Natural killer cell (primary cell): ENCODE measurements around the gene GPR37L1. TPM values are rescaled to one million over a fixed set of nuclear protein-coding genes. Genes with fewer than 3 reads are reported as not detected.

Experiments used
- ATAC-seq, 3 donors: fragments of 150-1000 bp in 2 of 3; fragments of 200-7000 bp in 1 of 3; cut with Tn5 transposase; 1 replicate in 1 of 3; 2 replicates in 2 of 3; pipeline ENCODE4 v1.10.0; 2021; ENCODE audit warnings: mild to moderate bottlenecking in 2 of 3, moderate library complexity in 2 of 3
- DNase-seq, 2 donors: peaks; one replicate each; pipeline versions ENCODE4 v3.0.0 to v3.0.0-alpha.2; 2013 to 2021; ENCODE audit warnings: mixed read lengths in 1 of 2
- H3K27ac ChIP-seq: one replicate; pipeline ENCODE4 v1.5.1; 2013; ENCODE audit warnings: mild to moderate bottlenecking, low read length
- H3K27me3 ChIP-seq: one replicate; pipeline ENCODE4 v1.6.1; 2013; ENCODE audit warnings: low read length; ENCODE audit not compliant: control insufficient read depth, insufficient read depth
- H3K36me3 ChIP-seq: one replicate; pipeline ENCODE4 v1.6.1; 2013; ENCODE audit warnings: low read length; ENCODE audit not compliant: control insufficient read depth, insufficient read depth
- H3K4me1 ChIP-seq: one replicate; pipeline ENCODE4 v1.6.1; 2013; ENCODE audit warnings: low read length; ENCODE audit not compliant: control insufficient read depth, insufficient read depth
- H3K4me3 ChIP-seq: one replicate; pipeline ENCODE4 v1.5.1; 2013; ENCODE audit warnings: low read length
- H3K9me3 ChIP-seq: one replicate; pipeline ENCODE4 v1.6.1; 2013; ENCODE audit warnings: low read length; ENCODE audit not compliant: control insufficient read depth, insufficient read depth
- H3K27ac Mint-ChIP-seq, 2 donors: one replicate each; pipeline ENCODE4 v1.8.0; 2022; ENCODE audit warnings: mild to moderate bottlenecking in 2 of 2, mixed read lengths in 2 of 2, moderate library complexity in 1 of 2
- H3K27me3 Mint-ChIP-seq, 2 donors: one replicate each; pipeline ENCODE4 v1.8.0; 2022; ENCODE audit warnings: low read depth in 2 of 2, mixed read lengths in 2 of 2
- H3K36me3 Mint-ChIP-seq: one replicate; pipeline ENCODE4 v1.8.0; 2022; ENCODE audit warnings: mixed read lengths
- H3K4me1 Mint-ChIP-seq, 2 donors: one replicate each; pipeline ENCODE4 v1.8.0; 2022; ENCODE audit warnings: mixed read lengths in 2 of 2
- H3K4me3 Mint-ChIP-seq: one replicate; pipeline ENCODE4 v1.8.0; 2022; ENCODE audit warnings: mild to moderate bottlenecking, moderate library complexity, mixed read lengths
- H3K9me3 Mint-ChIP-seq, 2 donors: one replicate each; pipeline ENCODE4 v1.8.0; 2022; ENCODE audit warnings: mixed read lengths in 2 of 2
- WGBS: methylation state at CpG from one replicate; pipeline ENCODE4 v1.1.7; 2013; ENCODE audit warnings: missing lambda C conversion rate; ENCODE audit not compliant: insufficient coverage; 5-methylcytosine and 5-hydroxymethylcytosine counted together
- intact Hi-C: fragments of 100-400 bp; cut with micrococcal nuclease; formaldehyde crosslinking; loops from one replicate; pipeline ENCODE4 v1.14.2; 2022
- total RNA-seq, 4 donors: library from RNA; stranded (reverse); fragments of 120-200 nt in 1 of 4; gene quantifications; one replicate each; pipeline versions ENCODE4 v1.2.3 to v1.2.4, GENCODE V29; 2013 to 2022
- TF ChIP-seq, protein P1 (sequence below): fragments of 200-600 bp; IDR thresholded peaks from one replicate; pipeline ENCODE4 v1.8.0; 2022; ENCODE audit warnings: antibody characterized with exemption

Gene GPR37L1
- total RNA-seq, 3 donors from 2014 or later (not counting 1 experiment from before 2014, with no cell fraction given), result not detected

DNA sequence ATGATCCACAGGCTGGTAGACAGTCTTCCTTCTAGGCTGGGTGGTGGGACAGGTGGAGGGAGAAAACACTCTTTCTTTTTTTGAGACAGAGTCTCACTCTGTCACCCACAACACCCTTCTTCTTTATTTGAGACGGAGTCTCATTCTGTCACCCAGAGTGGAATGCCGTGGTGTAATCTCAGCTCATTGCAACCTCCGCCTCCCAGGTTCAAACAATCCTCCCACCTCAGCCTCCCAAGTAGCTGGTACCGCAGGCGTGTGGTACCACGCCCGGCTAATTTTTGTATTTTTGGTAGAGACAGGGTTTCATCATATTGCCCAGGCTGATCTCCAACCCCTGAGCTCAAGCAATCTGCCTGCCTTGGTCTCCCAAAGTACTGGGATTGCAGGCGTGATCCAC lies 2.9 kb downstream of the GPR37L1 start:
- Histone ChIP-seq H3K9me3 (no peaks in the 10 kb centered on the region), H3K27me3 (no peaks in the 10 kb centered on the region), H3K4me3 (no peak overlapping the region), H3K4me1 (no peaks in the 10 kb centered on the region), H3K36me3 (no peaks in the 10 kb centered on the region), H3K27ac (no peak overlapping the region)
- no peak overlapping the region for H3K4me3 Mint-ChIP-seq
- no peaks in the 10 kb centered on the region for H3K4me1 Mint-ChIP-seq
- intact Hi-C loops, result no loop called here
- WGBS, result 94% methylated on average over 6 of the region's 8 CpGs
- H3K27me3 Mint-ChIP-seq, result peaks cover 10% of the 10 kb centered on the region in 2 donors
- DNase-seq (no peak), ATAC-seq (no peak)
- H3K36me3 Mint-ChIP-seq, result no peaks in the 10 kb centered on the region
- no peak overlapping the region for H3K27ac Mint-ChIP-seq
- TF ChIP-seq, protein P1, sequence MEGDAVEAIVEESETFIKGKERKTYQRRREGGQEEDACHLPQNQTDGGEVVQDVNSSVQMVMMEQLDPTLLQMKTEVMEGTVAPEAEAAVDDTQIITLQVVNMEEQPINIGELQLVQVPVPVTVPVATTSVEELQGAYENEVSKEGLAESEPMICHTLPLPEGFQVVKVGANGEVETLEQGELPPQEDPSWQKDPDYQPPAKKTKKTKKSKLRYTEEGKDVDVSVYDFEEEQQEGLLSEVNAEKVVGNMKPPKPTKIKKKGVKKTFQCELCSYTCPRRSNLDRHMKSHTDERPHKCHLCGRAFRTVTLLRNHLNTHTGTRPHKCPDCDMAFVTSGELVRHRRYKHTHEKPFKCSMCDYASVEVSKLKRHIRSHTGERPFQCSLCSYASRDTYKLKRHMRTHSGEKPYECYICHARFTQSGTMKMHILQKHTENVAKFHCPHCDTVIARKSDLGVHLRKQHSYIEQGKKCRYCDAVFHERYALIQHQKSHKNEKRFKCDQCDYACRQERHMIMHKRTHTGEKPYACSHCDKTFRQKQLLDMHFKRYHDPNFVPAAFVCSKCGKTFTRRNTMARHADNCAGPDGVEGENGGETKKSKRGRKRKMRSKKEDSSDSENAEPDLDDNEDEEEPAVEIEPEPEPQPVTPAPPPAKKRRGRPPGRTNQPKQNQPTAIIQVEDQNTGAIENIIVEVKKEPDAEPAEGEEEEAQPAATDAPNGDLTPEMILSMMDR, result no peak
- no peaks in the 10 kb centered on the region for H3K9me3 Mint-ChIP-seq

DNA sequence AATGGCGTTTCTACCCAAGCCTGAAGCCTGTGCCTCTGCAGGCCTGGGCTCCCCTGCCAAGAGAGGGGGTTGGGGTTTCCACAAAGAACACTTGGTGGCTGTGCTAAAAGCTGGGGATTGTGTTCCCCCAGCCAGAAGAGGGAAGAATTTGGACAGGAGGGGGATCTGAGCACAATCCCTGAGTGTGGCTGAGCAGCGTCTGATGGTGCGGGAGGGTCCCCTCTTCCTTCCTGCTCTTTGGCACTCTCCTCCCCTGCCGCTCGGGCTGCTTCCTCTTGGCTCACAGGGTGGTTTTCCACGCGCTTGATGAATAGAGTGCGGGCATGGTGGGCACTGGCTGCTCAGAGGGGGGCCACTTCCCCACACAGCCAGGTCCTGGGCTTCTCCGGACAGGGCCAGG lies 3.7 kb downstream of the GPR37L1 start:
- no peak overlapping the region for H3K27ac Mint-ChIP-seq
- ATAC-seq (no peak), DNase-seq (no peak)
- no peak overlapping the region for H3K27ac ChIP-seq
- no peaks in the 10 kb centered on the region for H3K4me1 ChIP-seq
- H3K36me3 Mint-ChIP-seq, result no peaks in the 10 kb centered on the region
- no peaks in the 10 kb centered on the region for H3K9me3 ChIP-seq
- H3K27me3 Mint-ChIP-seq, result peaks cover 6% of the 10 kb centered on the region in 2 donors
- no peaks in the 10 kb centered on the region for H3K27me3 ChIP-seq
- intact Hi-C loops, result no loop called here
- H3K4me3 Mint-ChIP-seq, result no peak overlapping the region
- no peaks in the 10 kb centered on the region for H3K36me3 ChIP-seq
- no peak overlapping the region for H3K4me3 ChIP-seq
- H3K4me1 Mint-ChIP-seq, result no peaks in the 10 kb centered on the region
- H3K9me3 Mint-ChIP-seq, result no peaks in the 10 kb centered on the region
- TF ChIP-seq, protein P1, result no peak
- WGBS, result 8% methylated on average over 8 of the region's 9 CpGs

DNA sequence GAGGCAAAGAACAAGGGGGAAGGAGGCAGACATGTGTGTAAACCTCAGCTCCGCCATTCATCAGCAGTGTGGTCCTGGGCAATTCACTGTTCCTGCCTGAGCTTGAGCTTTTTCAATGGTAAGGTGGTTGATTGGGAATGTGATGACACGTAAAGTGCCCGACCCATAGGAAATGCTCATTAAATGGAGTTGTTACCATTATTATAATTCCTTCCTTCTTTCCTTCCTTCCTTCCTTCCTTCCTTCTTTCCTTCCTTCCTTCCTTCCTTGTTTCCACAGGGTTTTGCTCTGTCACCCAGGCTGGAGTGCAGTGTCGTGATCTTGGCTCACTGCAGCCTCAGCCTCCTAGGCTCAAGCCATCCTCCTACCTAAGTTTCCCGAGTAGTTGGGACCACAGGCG lies 4.3 kb downstream of the GPR37L1 start:
- ATAC-seq (no peak), DNase-seq (no peak)
- Mint-ChIP-seq H3K27ac (no peak overlapping the region), H3K36me3 (no peaks in the 10 kb centered on the region), H3K4me3 (no peak overlapping the region), H3K9me3 (no peaks in the 10 kb centered on the region), H3K4me1 (no peaks in the 10 kb centered on the region), H3K27me3 (no peaks in the 10 kb centered on the region)
- TF ChIP-seq, protein P1, result no peak
- no peak overlapping the region for H3K27ac ChIP-seq
- H3K4me1 ChIP-seq, result no peaks in the 10 kb centered on the region
- intact Hi-C loops, result no loop called here
- no peak overlapping the region for H3K4me3 ChIP-seq
- 78% methylated on average over 3 of the region's 6 CpGs for WGBS
- H3K27me3 ChIP-seq, result no peaks in the 10 kb centered on the region
- H3K36me3 ChIP-seq, result peaks cover 3% of the 10 kb centered on the region
- no peaks in the 10 kb centered on the region for H3K9me3 ChIP-seq

DNA sequence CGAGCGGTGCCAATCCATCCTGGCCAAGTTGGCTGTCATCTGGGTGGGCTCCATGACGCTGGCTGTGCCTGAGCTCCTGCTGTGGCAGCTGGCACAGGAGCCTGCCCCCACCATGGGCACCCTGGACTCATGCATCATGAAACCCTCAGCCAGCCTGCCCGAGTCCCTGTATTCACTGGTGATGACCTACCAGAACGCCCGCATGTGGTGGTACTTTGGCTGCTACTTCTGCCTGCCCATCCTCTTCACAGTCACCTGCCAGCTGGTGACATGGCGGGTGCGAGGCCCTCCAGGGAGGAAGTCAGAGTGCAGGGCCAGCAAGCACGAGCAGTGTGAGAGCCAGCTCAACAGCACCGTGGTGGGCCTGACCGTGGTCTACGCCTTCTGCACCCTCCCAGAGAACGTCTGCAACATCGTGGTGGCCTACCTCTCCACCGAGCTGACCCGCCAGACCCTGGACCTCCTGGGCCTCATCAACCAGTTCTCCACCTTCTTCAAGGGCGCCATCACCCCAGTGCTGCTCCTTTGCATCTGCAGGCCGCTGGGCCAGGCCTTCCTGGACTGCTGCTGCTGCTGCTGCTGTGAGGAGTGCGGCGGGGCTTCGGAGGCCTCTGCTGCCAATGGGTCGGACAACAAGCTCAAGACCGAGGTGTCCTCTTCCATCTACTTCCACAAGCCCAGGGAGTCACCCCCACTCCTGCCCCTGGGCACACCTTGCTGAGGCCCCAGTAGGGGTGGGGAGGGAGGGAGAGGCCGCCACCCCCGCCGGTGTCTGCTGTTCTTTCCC lies 5.3 kb downstream of the GPR37L1 start:
- Mint-ChIP-seq H3K36me3 (no peaks in the 10 kb centered on the region), H3K27ac (no peak overlapping the region), H3K27me3 (no peaks in the 10 kb centered on the region), H3K4me1 (no peaks in the 10 kb centered on the region), H3K9me3 (no peaks in the 10 kb centered on the region), H3K4me3 (no peak overlapping the region)
- Histone ChIP-seq H3K9me3 (no peaks in the 10 kb centered on the region), H3K36me3 (peaks cover 11% of the 10 kb centered on the region), H3K27ac (no peak overlapping the region), H3K4me1 (no peaks in the 10 kb centered on the region), H3K27me3 (no peaks in the 10 kb centered on the region), H3K4me3 (no peak overlapping the region)
- intact Hi-C loops, result no loop called here
- TF ChIP-seq, protein P1, result no peak
- WGBS, result 93% methylated on average over 23 of the region's 26 CpGs
- DNase-seq (no peak), ATAC-seq (no peak)
